ENCODE measurements around the gene FSCN2.

FSCN2 gene

GRCh38 chr17:81535480-81536298 lies 7.5 kb downstream of the FSCN2 start:
- peaks cover 22 to 25% of the 10 kb centered on the region in 2 donors for H3K36me3 Mint-ChIP-seq
- ATAC-seq (replicated peaks) (no peak), DNase-seq (no peak)
- no peaks in the 10 kb centered on the region for H3K9me3 Mint-ChIP-seq
- peak overlapping the region; percentile 56 for H3K27ac Mint-ChIP-seq
- H3K4me3 Mint-ChIP-seq, result peak overlapping the region in 1 of 2 donors; percentile 3
- peaks cover 10 to 21% of the 10 kb centered on the region in 2 donors for H3K4me1 Mint-ChIP-seq
- H3K27me3 Mint-ChIP-seq, result peaks cover 20% of the 10 kb centered on the region in 2 donors

GRCh38 chr17:81536299-81537290 lies 8.4 kb downstream of the FSCN2 start:
- peak overlapping the region in 1 of 2 donors; percentile 33 for H3K4me3 Mint-ChIP-seq
- peaks cover 26 to 34% of the 10 kb centered on the region in 2 donors for H3K36me3 Mint-ChIP-seq
- no peak overlapping the region for H3K27ac Mint-ChIP-seq
- ATAC-seq (replicated peaks) (peak; percentile 17 to 21), DNase-seq (no peak)
- H3K4me1 Mint-ChIP-seq, result peaks cover 10 to 21% of the 10 kb centered on the region in 2 donors
- no peaks in the 10 kb centered on the region for H3K9me3 Mint-ChIP-seq
- H3K27me3 Mint-ChIP-seq, result peaks cover 20% of the 10 kb centered on the region in 2 donors

GRCh38 chr17:81537343-81537855 lies 9.2 kb downstream of the FSCN2 start:
- Mint-ChIP-seq H3K27me3 (peaks cover 20% of the 10 kb centered on the region in 2 donors), H3K9me3 (no peaks in the 10 kb centered on the region), H3K4me3 (peak overlapping the region in 1 of 2 donors; percentile 32), H3K27ac (peak overlapping the region; percentile 75), H3K4me1 (peaks cover 10 to 21% of the 10 kb centered on the region in 2 donors), H3K36me3 (peaks cover 31 to 39% of the 10 kb centered on the region in 2 donors)
- no peak for DNase-seq
- peak; percentile 60 to 68 for ATAC-seq (replicated peaks)

- ATAC-seq (replicated peaks) (peak in 1 of 2 donors; percentile 5), DNase-seq (no peak)
- peak overlapping the region; percentile 43 to 57 for H3K4me3 Mint-ChIP-seq
- peaks cover 10 to 21% of the 10 kb centered on the region in 2 donors for H3K4me1 Mint-ChIP-seq
- H3K27me3 Mint-ChIP-seq, result peaks cover 20% of the 10 kb centered on the region in 2 donors
- peaks cover 38 to 41% of the 10 kb centered on the region in 2 donors for H3K36me3 Mint-ChIP-seq
- H3K27ac Mint-ChIP-seq, result peak overlapping the region; percentile 85
- H3K9me3 Mint-ChIP-seq, result no peaks in the 10 kb centered on the region
These were observed 9.8 kb downstream of the FSCN2 start for GRCh38 chr17:81537856-81538555.

- peak overlapping the region in 1 of 2 donors; percentile 52 for H3K4me3 Mint-ChIP-seq
- no peak for ATAC-seq (replicated peaks)
- DNase-seq, result no peak
- peaks cover 10 to 12% of the 10 kb centered on the region in 2 donors for H3K4me1 Mint-ChIP-seq
- H3K36me3 Mint-ChIP-seq, result peaks cover 42 to 44% of the 10 kb centered on the region in 2 donors
- H3K27me3 Mint-ChIP-seq, result peaks cover 20% of the 10 kb centered on the region in 2 donors
- no peaks in the 10 kb centered on the region for H3K9me3 Mint-ChIP-seq
- peak overlapping the region; percentile 85 for H3K27ac Mint-ChIP-seq
These were observed 10.7 kb downstream of the FSCN2 start for GRCh38 chr17:81538651-81539570.

- peaks cover 10 to 11% of the 10 kb centered on the region in 2 donors for H3K4me1 Mint-ChIP-seq
- H3K27me3 Mint-ChIP-seq, result peaks cover 20% of the 10 kb centered on the region in 2 donors
- H3K4me3 Mint-ChIP-seq, result no peak overlapping the region
- H3K36me3 Mint-ChIP-seq, result peaks cover 48 to 50% of the 10 kb centered on the region in 2 donors
- no peaks in the 10 kb centered on the region for H3K9me3 Mint-ChIP-seq
- no peak overlapping the region for H3K27ac Mint-ChIP-seq
- ATAC-seq (replicated peaks) (no peak), DNase-seq (no peak)
These were observed 11.4 kb downstream of the FSCN2 start for GRCh38 chr17:81539571-81539900.

- H3K9me3 Mint-ChIP-seq, result no peaks in the 10 kb centered on the region
- DNase-seq (no peak), ATAC-seq (replicated peaks) (no peak)
- H3K36me3 Mint-ChIP-seq, result peaks cover 52% of the 10 kb centered on the region in 2 donors
- H3K27me3 Mint-ChIP-seq, result peaks cover 20% of the 10 kb centered on the region in 2 donors
- peaks cover 10 to 11% of the 10 kb centered on the region in 2 donors for H3K4me1 Mint-ChIP-seq
- H3K27ac Mint-ChIP-seq, result no peak overlapping the region
- no peak overlapping the region for H3K4me3 Mint-ChIP-seq
These were observed 11.9 kb downstream of the FSCN2 start for GRCh38 chr17:81539961-81540675.

GRCh38 chr17:81540676-81541027 lies 12.5 kb downstream of the FSCN2 start:
- H3K36me3 Mint-ChIP-seq, result peaks cover 51 to 54% of the 10 kb centered on the region in 2 donors
- H3K27me3 Mint-ChIP-seq, result peaks cover 15 to 17% of the 10 kb centered on the region in 2 donors
- H3K4me3 Mint-ChIP-seq, result no peak overlapping the region
- peak overlapping the region; percentile 14 for H3K27ac Mint-ChIP-seq
- no peak for ATAC-seq (replicated peaks)
- peaks cover 10 to 11% of the 10 kb centered on the region in 2 donors for H3K4me1 Mint-ChIP-seq
- H3K9me3 Mint-ChIP-seq, result no peaks in the 10 kb centered on the region
- no peak for DNase-seq

GRCh38 chr17:81541123-81541522 lies 12.9 kb downstream of the FSCN2 start:
- H3K9me3 Mint-ChIP-seq, result no peaks in the 10 kb centered on the region
- H3K4me3 Mint-ChIP-seq, result no peak overlapping the region
- peaks cover 11 to 12% of the 10 kb centered on the region in 2 donors for H3K27me3 Mint-ChIP-seq
- peak overlapping the region; percentile 68 for H3K27ac Mint-ChIP-seq
- DNase-seq (no peak), ATAC-seq (replicated peaks) (no peak)
- peaks cover 48 to 57% of the 10 kb centered on the region in 2 donors for H3K36me3 Mint-ChIP-seq
- peaks cover 10 to 11% of the 10 kb centered on the region in 2 donors for H3K4me1 Mint-ChIP-seq

- H3K27me3 Mint-ChIP-seq, result peaks cover 5 to 6% of the 10 kb centered on the region in 2 donors
- DNase-seq (no peak), ATAC-seq (replicated peaks) (no peak)
- peaks cover 4 to 6% of the 10 kb centered on the region in 2 donors for H3K4me1 Mint-ChIP-seq
- no peaks in the 10 kb centered on the region for H3K9me3 Mint-ChIP-seq
- no peak overlapping the region for H3K4me3 Mint-ChIP-seq
- H3K36me3 Mint-ChIP-seq, result peaks cover 56 to 57% of the 10 kb centered on the region in 2 donors
- H3K27ac Mint-ChIP-seq, result no peak overlapping the region
These were observed 14.5 kb downstream of the FSCN2 start for GRCh38 chr17:81542431-81543338.

- peaks cover 51 to 53% of the 10 kb centered on the region in 2 donors for H3K36me3 Mint-ChIP-seq
- DNase-seq, result no peak
- no peak overlapping the region for H3K4me3 Mint-ChIP-seq
- H3K9me3 Mint-ChIP-seq, result no peaks in the 10 kb centered on the region
- ATAC-seq (replicated peaks), result no peak
- H3K4me1 Mint-ChIP-seq, result peaks cover 0 to 1% of the 10 kb centered on the region in 2 donors
- H3K27me3 Mint-ChIP-seq, result no peaks in the 10 kb centered on the region
- no peak overlapping the region for H3K27ac Mint-ChIP-seq
These were observed 15.1 kb downstream of the FSCN2 start for GRCh38 chr17:81543339-81543675.

- Mint-ChIP-seq H3K36me3 (peaks cover 47 to 50% of the 10 kb centered on the region in 2 donors), H3K27ac (no peak overlapping the region), H3K4me1 (peaks cover 0 to 1% of the 10 kb centered on the region in 2 donors), H3K4me3 (no peak overlapping the region), H3K9me3 (no peaks in the 10 kb centered on the region), H3K27me3 (no peaks in the 10 kb centered on the region)
- DNase-seq, result no peak
- ATAC-seq (replicated peaks), result no peak
These were observed 15.6 kb downstream of the FSCN2 start for GRCh38 chr17:81543756-81544155.

Data from stimulated activated naive B cell treated with anti-CD40 and anti-IgM and Interleukin-4, amounts not matched to agents 10 μg/mL and 1 μg/mL and 100 μg/mL, for 72 hours (primary cell).